Liver (tissue), 3 donors: ENCODE results near the gene SRRM1.
"Not testable (repeated sequence)": the region's sequence is repeated elsewhere in the genome, so short reads cannot be mapped to it uniquely, and the experiment has no call there.

Source experiments
- ATF3 ChIP-seq: IDR thresholded peaks from 2 replicates; pipeline ENCODE4 v1.6.1; 2016; ENCODE audit warnings: antibody characterized with exemption
- CTCF ChIP-seq: fragments of 150-350 bp; IDR thresholded peaks from 2 replicates; pipeline ENCODE4 v1.5.1; 2017; ENCODE audit warnings: improper control_type of control experiment, low read depth, low read length; ENCODE audit not compliant: missing input control
- EGR1 ChIP-seq, 2 donors: IDR thresholded peaks; 2 replicates each; pipeline ENCODE4 v1.6.1; 2016 to 2018; ENCODE audit warnings: antibody characterized with exemption in 2 of 2, low read depth in 2 of 2
- FOXA1 ChIP-seq: IDR thresholded peaks from 2 replicates; pipeline ENCODE4 v1.6.1; 2016; ENCODE audit warnings: antibody characterized with exemption
- GABPA ChIP-seq, 2 donors: IDR thresholded peaks in 1 of 2; conservative IDR thresholded peaks in 1 of 2; 2 replicates each; pipeline ENCODE4 v1.6.1; 2016; ENCODE audit warnings: antibody characterized with exemption in 2 of 2, mild to moderate bottlenecking in 1 of 2, moderate library complexity in 1 of 2
- HNF4A ChIP-seq, 2 donors: conservative IDR thresholded peaks; 2 replicates each; pipeline ENCODE4 v1.6.1; 2016; ENCODE audit warnings: antibody characterized with exemption in 2 of 2, mild to moderate bottlenecking in 2 of 2
- JUND ChIP-seq, 2 donors: IDR thresholded peaks; 2 replicates each; pipeline ENCODE4 v1.6.1; 2016; ENCODE audit warnings: antibody characterized with exemption in 2 of 2
- MAX ChIP-seq: IDR thresholded peaks from 2 replicates; pipeline ENCODE4 v1.6.1; 2016; ENCODE audit warnings: antibody characterized with exemption
- RAD21 ChIP-seq, 2 donors: IDR thresholded peaks; 2 replicates each; pipeline ENCODE4 v1.6.1; 2016; ENCODE audit warnings: antibody characterized with exemption in 2 of 2, mild to moderate bottlenecking in 2 of 2
- REST ChIP-seq: IDR thresholded peaks from 2 replicates; pipeline ENCODE4 v1.6.1; 2016; ENCODE audit warnings: antibody characterized with exemption, mild to moderate bottlenecking
- RXRA ChIP-seq, 2 donors: IDR thresholded peaks; 2 replicates each; pipeline ENCODE4 v1.6.1; 2017 to 2018; ENCODE audit warnings: antibody characterized with exemption in 2 of 2, mild to moderate bottlenecking in 1 of 2
- SP1 ChIP-seq: IDR thresholded peaks from 2 replicates; pipeline ENCODE4 v1.6.1; 2018; ENCODE audit warnings: antibody characterized with exemption, mild to moderate bottlenecking
- TAF1 ChIP-seq: conservative IDR thresholded peaks from 2 replicates; pipeline ENCODE4 v1.6.1; 2016; ENCODE audit warnings: antibody characterized with exemption, mild to moderate bottlenecking
- YY1 ChIP-seq: IDR thresholded peaks from 2 replicates; pipeline ENCODE4 v1.6.1; 2016; ENCODE audit warnings: antibody characterized with exemption, mild to moderate bottlenecking
- donor health status: healthy.
- donor health status: healthy.

- TF ChIP-seq RAD21 (IDR thresholded peaks at IDR 0.05); EGR1 (IDR thresholded peaks at IDR 0.05; ENCODE audit: low read depth in 2 of 2); CTCF; MAX; HNF4A (conservative IDR thresholded peaks at IDR 0.05); REST; GABPA (IDR thresholded peaks at IDR 0.05 in 1 of 2, conservative IDR thresholded peaks at IDR 0.05 in 1 of 2); TAF1; SP1; YY1; JUND (IDR thresholded peaks at IDR 0.05); ATF3; FOXA1; RXRA (IDR thresholded peaks at IDR 0.05): not testable (repeated sequence)
Observed at GRCh38 chr1:24722073-24723035, 79.3 kb downstream of the SRRM1 start.
